ENCODE measurements around the gene REST. TPM values are rescaled to one million over a fixed set of nuclear protein-coding genes. Genes with fewer than 3 reads are reported as not detected.
A peak's percentile ranks its signal among the peaks of the same experiment; 100 is the strongest.

Gene REST
- total and polyA plus RNA-seq, 2 donors (not counting 1 experiment from before 2014, with no cell fraction given), result 30.5 to 33.0 TPM

GRCh38 chr4:56973336-56973735 is 65.6 kb downstream of the REST start:
- Histone ChIP-seq H3K4me3 (replicated peaks in 1 of 4; ENCODE audit: control extremely low read depth in 1 of 4, insufficient read depth in 1 of 4, low read depth in 3 of 4, low read length in 4 of 4) (no peak overlapping the region), H2AFZ (ENCODE audit: low read length) (no peak overlapping the region), H3K9ac (ENCODE audit: insufficient read depth, low read length) (no peak overlapping the region), H3K27me3 (ENCODE audit: control insufficient read depth, insufficient read depth, low read length) (no peaks in the 10 kb centered on the region), H3K4me2 (ENCODE audit: extremely low read depth, insufficient read depth, low read length) (no peak overlapping the region), H3K4me1 (ENCODE audit: control insufficient read depth, extremely low read depth, insufficient read depth, low read length) (no peaks in the 10 kb centered on the region), H3K36me3 (ENCODE audit: control insufficient read depth, insufficient read depth, low read length) (peaks cover 6% of the 10 kb centered on the region), H3K27ac (ENCODE audit: insufficient read depth, low read length) (no peak overlapping the region), H3K9me3 (ENCODE audit: control insufficient read depth, insufficient read depth, low read depth, low read length) (no peaks in the 10 kb centered on the region), H3K79me2 (ENCODE audit: control insufficient read depth, insufficient read depth, low read length) (peaks cover 24% of the 10 kb centered on the region), H4K20me1 (ENCODE audit: control insufficient read depth, extremely low read depth, insufficient read depth, low read length) (no peaks in the 10 kb centered on the region)
- no peak for TF ChIP-seq CTCF (conservative IDR thresholded peaks at IDR 0.05 in 1 of 2, IDR thresholded peaks at IDR 0.05 in 1 of 2; ENCODE audit: low read depth in 1 of 2, low read length in 2 of 2)
- TF ChIP-seq EZH2 (IDR thresholded peaks at IDR 0.05; ENCODE audit: low read length, missing control alignments), result no peak
- DNase-seq (ENCODE audit: low read depth in 2 of 2), result no peak

GRCh38 chr4:56976283-56976836 is 68.7 kb downstream of the REST start:
- Histone ChIP-seq H3K4me3 (replicated peaks in 1 of 4; ENCODE audit: control extremely low read depth in 1 of 4, insufficient read depth in 1 of 4, low read depth in 3 of 4, low read length in 4 of 4) (peak overlapping the region; percentile 49 to 99 (median 80)), H4K20me1 (ENCODE audit: control insufficient read depth, extremely low read depth, insufficient read depth, low read length) (no peaks in the 10 kb centered on the region), H3K9ac (ENCODE audit: insufficient read depth, low read length) (peak overlapping the region; percentile 51), H3K79me2 (ENCODE audit: control insufficient read depth, insufficient read depth, low read length) (peaks cover 50% of the 10 kb centered on the region), H3K4me1 (ENCODE audit: control insufficient read depth, extremely low read depth, insufficient read depth, low read length) (peaks cover 3% of the 10 kb centered on the region), H3K27me3 (ENCODE audit: control insufficient read depth, insufficient read depth, low read length) (no peaks in the 10 kb centered on the region), H3K36me3 (ENCODE audit: control insufficient read depth, insufficient read depth, low read length) (peaks cover 8% of the 10 kb centered on the region), H3K4me2 (ENCODE audit: extremely low read depth, insufficient read depth, low read length) (peak overlapping the region; percentile 93), H2AFZ (ENCODE audit: low read length) (peak overlapping the region; percentile 34), H3K27ac (ENCODE audit: insufficient read depth, low read length) (peak overlapping the region; percentile 63), H3K9me3 (ENCODE audit: control insufficient read depth, insufficient read depth, low read depth, low read length) (no peaks in the 10 kb centered on the region)
- TF ChIP-seq CTCF (conservative IDR thresholded peaks at IDR 0.05 in 1 of 2, IDR thresholded peaks at IDR 0.05 in 1 of 2; ENCODE audit: low read depth in 1 of 2, low read length in 2 of 2) (no peak), EZH2 (IDR thresholded peaks at IDR 0.05; ENCODE audit: low read length, missing control alignments) (no peak)
- no peak for DNase-seq (ENCODE audit: low read depth in 2 of 2)

GRCh38 chr4:56976837-56977320 is 69.2 kb downstream of the REST start:
- Histone ChIP-seq H4K20me1 (ENCODE audit: control insufficient read depth, extremely low read depth, insufficient read depth, low read length) (no peaks in the 10 kb centered on the region), H3K27me3 (ENCODE audit: control insufficient read depth, insufficient read depth, low read length) (no peaks in the 10 kb centered on the region), H3K27ac (ENCODE audit: insufficient read depth, low read length) (peak overlapping the region; percentile 98), H2AFZ (ENCODE audit: low read length) (peak overlapping the region; percentile 57), H3K4me3 (replicated peaks in 1 of 4; ENCODE audit: control extremely low read depth in 1 of 4, insufficient read depth in 1 of 4, low read depth in 3 of 4, low read length in 4 of 4) (peak overlapping the region; percentile 49 to 99 (median 80)), H3K4me2 (ENCODE audit: extremely low read depth, insufficient read depth, low read length) (peak overlapping the region; percentile 93), H3K36me3 (ENCODE audit: control insufficient read depth, insufficient read depth, low read length) (peaks cover 8% of the 10 kb centered on the region), H3K4me1 (ENCODE audit: control insufficient read depth, extremely low read depth, insufficient read depth, low read length) (peaks cover 5% of the 10 kb centered on the region), H3K79me2 (ENCODE audit: control insufficient read depth, insufficient read depth, low read length) (peaks cover 55% of the 10 kb centered on the region), H3K9ac (ENCODE audit: insufficient read depth, low read length) (peak overlapping the region; percentile 51), H3K9me3 (ENCODE audit: control insufficient read depth, insufficient read depth, low read depth, low read length) (no peaks in the 10 kb centered on the region)
- DNase-seq (ENCODE audit: low read depth in 2 of 2), result no peak
- TF ChIP-seq CTCF (conservative IDR thresholded peaks at IDR 0.05 in 1 of 2, IDR thresholded peaks at IDR 0.05 in 1 of 2; ENCODE audit: low read depth in 1 of 2, low read length in 2 of 2) (peak in 1 of 2 donors; percentile 20), EZH2 (IDR thresholded peaks at IDR 0.05; ENCODE audit: low read length, missing control alignments) (no peak)

All from fibroblast of lung (primary cell).